Naive thymus-derived CD4-positive, alpha-beta T cell (primary cell): Measurements from ENCODE around the gene PLA2G15. TPM values are rescaled to one million over a fixed set of nuclear protein-coding genes. Genes with fewer than 3 reads are reported as not detected.
A peak's percentile ranks its signal among the peaks of the same experiment; 100 is the strongest.

Experiments
- ATAC-seq: fragments of 150-1000 bp; cut with Tn5 transposase; 2 replicates; pipeline ENCODE4 v1.10.0; 2021; ENCODE audit warnings: mild to moderate bottlenecking, moderate library complexity
- CTCF ChIA-PET: fragments of 350-600 bp; sonication (Branson Sonifier 250); formaldehyde crosslinking; loops from one replicate; lab custom pipeline; 2021; ENCODE audit warnings: antibody characterized with exemption; lab: Charles Lee
- POLR2A ChIA-PET: fragments of 350-600 bp; sonication (Branson Sonifier 250); formaldehyde crosslinking; loops from one replicate; lab custom pipeline; 2021; ENCODE audit warnings: antibody characterized with exemption, inconsistent platforms; lab: Charles Lee
- DNase-seq, 9 donors: peaks; one replicate each; pipeline versions ENCODE4 v3.0.0 to v3.0.0-alpha.2; 2020 to 2022; ENCODE audit warnings: mixed read lengths in 1 of 9
- H3K27ac ChIP-seq: one replicate; pipeline ENCODE4 v1.7.0; 2013; ENCODE audit warnings: mild to moderate bottlenecking, low read depth, low read length, moderate library complexity
- H3K27me3 ChIP-seq, 2 donors: one replicate each; pipeline ENCODE4 v1.7.0; 2013; ENCODE audit warnings: low read length in 2 of 2, mild to moderate bottlenecking in 2 of 2, moderate library complexity in 2 of 2; ENCODE audit not compliant: control insufficient read depth in 2 of 2, insufficient read depth in 2 of 2
- H3K36me3 ChIP-seq, 3 experiments: 1 replicate in 2 of 3; 2 replicates in 1 of 3; pipeline ENCODE4 v1.7.0; 2013; ENCODE audit warnings: low read length in 3 of 3, mild to moderate bottlenecking in 3 of 3, moderate library complexity in 1 of 3; ENCODE audit not compliant: insufficient read depth in 3 of 3, control insufficient read depth in 2 of 3
- H3K4me1 ChIP-seq, 2 donors: one replicate each; pipeline ENCODE4 v1.7.0; 2013; ENCODE audit warnings: low read length in 2 of 2, mild to moderate bottlenecking in 2 of 2, moderate library complexity in 1 of 2; ENCODE audit not compliant: control insufficient read depth in 2 of 2, insufficient read depth in 2 of 2
- H3K4me3 ChIP-seq: 2 replicates; pipeline ENCODE4 v1.7.0; 2013; ENCODE audit warnings: mild to moderate bottlenecking, low read length
- H3K9me3 ChIP-seq, 3 experiments: 1 replicate in 2 of 3; 2 replicates in 1 of 3; pipeline ENCODE4 v1.7.0; 2013; ENCODE audit warnings: low read length in 3 of 3; ENCODE audit not compliant: control insufficient read depth in 2 of 3
- H3K27ac Mint-ChIP-seq, 9 donors: one replicate each; pipeline ENCODE4 v1.8.0; 2020 to 2022; ENCODE audit warnings: mixed read lengths in 9 of 9, mild to moderate bottlenecking in 8 of 9, moderate library complexity in 5 of 9, inconsistent platforms in 2 of 9
- H3K27me3 Mint-ChIP-seq, 5 donors: one replicate each; pipeline ENCODE4 v1.8.0; 2021 to 2022; ENCODE audit warnings: mixed read lengths in 5 of 5, mild to moderate bottlenecking in 1 of 5
- H3K36me3 Mint-ChIP-seq, 5 donors: one replicate each; pipeline ENCODE4 v1.8.0; 2020 to 2022; ENCODE audit warnings: mixed read lengths in 5 of 5, mild to moderate bottlenecking in 3 of 5, inconsistent platforms in 1 of 5
- H3K4me1 Mint-ChIP-seq, 7 donors: one replicate each; pipeline ENCODE4 v1.8.0; 2020 to 2022; ENCODE audit warnings: mixed read lengths in 7 of 7, mild to moderate bottlenecking in 3 of 7, inconsistent platforms in 1 of 7
- H3K4me3 Mint-ChIP-seq, 10 donors: one replicate each; pipeline ENCODE4 v1.8.0; 2020 to 2022; ENCODE audit warnings: mild to moderate bottlenecking in 10 of 10, mixed read lengths in 10 of 10, moderate library complexity in 6 of 10, inconsistent platforms in 2 of 10
- H3K9me3 Mint-ChIP-seq, 11 donors: one replicate each; pipeline ENCODE4 v1.8.0; 2020 to 2022; ENCODE audit warnings: mixed read lengths in 11 of 11, mild to moderate bottlenecking in 4 of 11, inconsistent platforms in 1 of 11, moderate library complexity in 1 of 11
- intact Hi-C, 2 donors: fragments of 100-400 bp; cut with micrococcal nuclease; formaldehyde crosslinking; loops; one replicate each; pipeline ENCODE4 v1.15.1; 2023
- polyA plus RNA-seq, 2 donors: library from polyadenylated mRNA; unstranded; fragments of 300-500 nt; fragmentation: Illumina TruSeq; gene quantifications; one replicate each; pipeline ENCODE4 v1.2.3, GENCODE V29; 2021
- total RNA-seq, 6 experiments: library from RNA in 5 of 6; stranded (reverse) in 5 of 6; gene quantifications; 1 replicate in 5 of 6; 2 replicates in 1 of 6; pipeline ENCODE4 v1.2.3 and lab custom pipeline; 2021 to 2026

Gene PLA2G15
- total and polyA plus RNA-seq, 7 experiments from 2014 or later = 6.8 to 16.8 (median 9.9) TPM

DNA sequence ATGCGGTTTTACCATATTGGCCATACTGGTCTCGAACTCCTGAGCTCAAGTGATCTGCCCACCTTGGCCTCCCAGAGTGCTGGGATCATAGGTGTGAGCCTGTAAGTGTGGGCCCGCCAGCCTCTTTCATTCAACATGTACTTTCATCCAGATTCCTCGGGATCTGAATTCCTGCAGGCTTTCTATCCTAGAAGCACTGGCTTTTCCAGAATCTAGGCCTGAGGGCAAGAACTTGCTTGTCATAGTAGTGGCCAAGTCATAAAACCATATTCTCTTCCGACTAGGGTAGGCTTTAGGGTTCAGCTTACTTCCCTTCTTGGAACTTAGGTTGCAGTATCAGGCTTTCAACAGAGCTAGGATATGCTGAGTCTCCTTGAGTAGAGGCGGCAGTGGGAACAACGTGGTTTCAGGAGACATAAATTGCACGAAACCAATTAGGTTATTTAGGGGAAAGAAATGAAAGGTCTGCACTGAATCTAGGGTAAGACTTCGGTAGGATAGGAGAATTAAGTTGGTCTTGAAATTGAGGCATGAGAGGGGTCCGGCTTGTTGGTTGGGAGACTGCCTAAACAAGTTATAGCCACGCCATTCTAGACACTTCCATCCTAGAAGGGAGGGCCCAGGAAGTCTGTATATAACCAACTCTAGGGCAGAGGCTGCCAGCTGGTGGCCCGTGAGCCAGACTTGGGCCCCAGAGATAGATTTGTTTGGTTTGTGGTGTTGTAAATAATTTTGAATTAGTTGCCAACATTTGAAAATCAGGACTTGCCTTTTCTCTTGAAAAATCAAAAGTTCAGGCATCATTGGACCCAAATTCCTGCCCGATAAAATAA lies 34.8 kb downstream of the PLA2G15 start:
- Mint-ChIP-seq H3K4me1 (peaks cover 54 to 84% (median 75%) of the 10 kb centered on the region in 7 donors), H3K9me3 (peaks cover 0 to 2% (median 0%) of the 10 kb centered on the region in 11 donors), H3K4me3 (peak overlapping the region; percentile 58 to 87 (median 69)), H3K27ac (peak overlapping the region; percentile 84 to 98 (median 91)), H3K36me3 (peaks cover 10 to 54% (median 34%) of the 10 kb centered on the region in 5 donors), H3K27me3 (no peaks in the 10 kb centered on the region)
- Histone ChIP-seq H3K27ac (peak overlapping the region; percentile 68), H3K4me3 (no peak overlapping the region), H3K4me1 (peaks cover 52 to 83% of the 10 kb centered on the region in 2 donors), H3K36me3 (peaks cover 0 to 11% (median 1%) of the 10 kb centered on the region in 3 experiments), H3K27me3 (no peaks in the 10 kb centered on the region), H3K9me3 (no peaks in the 10 kb centered on the region)
- ChIA-PET POLR2A (interaction anchor here (0.6 to 25.4 kb wide), 14 partner anchors 8 to 1704 kb away, joined by 3 to 531 read pairs (median 6); partner anchors contain the start of genes PRMT7, SLC7A6 and SLC7A6OS), CTCF (interaction anchor here (0.7 to 27.4 kb wide), 4 partner anchors 19 to 60 kb away, joined by 3 to 317 read pairs (median 5); partner anchors contain the start of genes PRMT7, SLC7A6 and SLC7A6OS)
- intact Hi-C loops = loop anchor here in 1 of 2 donors (10.0 kb wide), 1 partner anchor 715 kb away; the partner anchor contains the start of gene CTCF
- no peak for ATAC-seq
- DNase-seq = no peak

DNA sequence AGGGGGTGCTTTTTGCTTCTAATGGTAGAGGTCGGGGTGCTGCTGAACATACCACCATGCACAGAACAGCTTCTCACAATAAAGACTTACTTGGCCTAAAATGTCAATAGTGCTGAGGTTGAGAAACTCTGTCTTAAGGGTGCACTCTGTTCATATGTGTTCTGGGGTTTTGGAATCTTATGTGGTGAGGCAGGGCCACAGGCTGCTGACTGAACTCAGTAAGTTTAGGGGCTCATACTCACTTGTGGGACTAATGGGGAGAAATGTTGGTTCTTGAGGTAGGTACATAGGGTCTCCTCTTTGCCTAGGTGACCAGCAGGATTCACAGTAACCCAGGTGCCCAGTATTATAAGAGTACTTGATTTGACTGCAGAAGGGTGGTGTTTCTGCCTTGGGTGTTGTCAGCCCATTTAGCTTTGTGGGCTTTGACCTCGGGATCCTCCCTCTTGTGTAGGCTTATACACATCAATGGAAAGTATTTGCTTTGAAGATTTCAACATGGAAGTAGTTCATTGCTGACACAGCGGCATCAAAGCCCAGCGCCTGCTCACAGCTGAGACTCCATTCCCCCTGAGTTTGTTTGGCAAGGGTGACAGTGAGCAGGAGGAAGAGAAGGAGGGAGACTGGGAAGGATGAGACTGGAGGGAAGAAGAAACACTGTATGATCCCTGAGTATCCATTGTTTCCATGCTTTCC lies 36.3 kb downstream of the PLA2G15 start:
- H3K4me3 Mint-ChIP-seq = peak overlapping the region; percentile 74 to 93 (median 84)
- Histone ChIP-seq H3K36me3 (peaks cover 0 to 9% (median 0%) of the 10 kb centered on the region in 3 experiments), H3K4me3 (peak overlapping the region; percentile 34), H3K9me3 (no peaks in the 10 kb centered on the region), H3K27ac (peak overlapping the region; percentile 68), H3K27me3 (no peaks in the 10 kb centered on the region), H3K4me1 (peaks cover 51 to 85% of the 10 kb centered on the region in 2 donors)
- peaks cover 10 to 51% (median 26%) of the 10 kb centered on the region in 5 donors for H3K36me3 Mint-ChIP-seq
- CTCF ChIA-PET = interaction anchor here (1.0 to 27.4 kb wide), 2 partner anchors 11 to 20 kb away, joined by 3 to 317 read pairs; partner anchors contain the start of gene SLC7A6
- intact Hi-C loops = loop anchor here in 1 of 2 donors (1.0 to 10.0 kb wide), 2 partner anchors 8 to 717 kb away; partner anchors contain the start of gene CTCF
- peak overlapping the region; percentile 81 to 99 (median 90) for H3K27ac Mint-ChIP-seq
- H3K27me3 Mint-ChIP-seq = no peaks in the 10 kb centered on the region
- POLR2A ChIA-PET = interaction anchor here (0.9 to 25.4 kb wide), 8 partner anchors 8 to 41 kb away, joined by 3 to 531 read pairs (median 6); partner anchors contain the start of genes PRMT7, SLC7A6 and SLC7A6OS
- DNase-seq = peak in 7 of 9 donors; percentile 40 to 72 (median 61)
- peaks cover 65 to 84% (median 72%) of the 10 kb centered on the region in 7 donors for H3K4me1 Mint-ChIP-seq
- H3K9me3 Mint-ChIP-seq = peaks cover 0 to 3% (median 0%) of the 10 kb centered on the region in 11 donors
- peak; percentile 70 for ATAC-seq

DNA sequence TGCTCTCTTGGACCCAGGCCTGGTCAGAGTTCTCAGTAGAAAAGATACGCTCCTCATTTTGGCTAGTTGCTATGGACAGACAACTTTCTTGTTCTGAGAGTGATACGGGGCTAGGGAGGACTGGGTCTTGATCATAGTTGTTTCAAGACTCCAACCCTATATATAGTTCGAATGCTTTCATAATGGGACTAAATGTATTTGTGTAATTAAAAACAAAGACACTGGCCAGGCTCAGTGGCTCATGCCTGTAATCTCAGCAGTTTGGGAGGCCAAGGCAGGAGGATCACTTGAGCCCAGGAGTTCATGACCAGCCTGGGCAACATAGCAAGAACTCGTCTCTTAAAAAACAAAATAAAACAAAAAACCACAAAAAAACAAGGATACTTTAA lies 36.9 kb downstream of the PLA2G15 start:
- Histone ChIP-seq H3K4me1 (peaks cover 53 to 85% of the 10 kb centered on the region in 2 donors), H3K4me3 (peak overlapping the region; percentile 34), H3K9me3 (no peaks in the 10 kb centered on the region), H3K27me3 (no peaks in the 10 kb centered on the region), H3K36me3 (peaks cover 0 to 9% (median 0%) of the 10 kb centered on the region in 3 experiments), H3K27ac (peak overlapping the region; percentile 68)
- intact Hi-C loops = loop anchor here in 1 of 2 donors (10.0 kb wide), 1 partner anchor 717 kb away; the partner anchor contains the start of gene CTCF
- ChIA-PET POLR2A (interaction anchor here (0.9 to 25.4 kb wide), 8 partner anchors 7 to 40 kb away, joined by 3 to 531 read pairs (median 6); partner anchors contain the start of genes PRMT7, SLC7A6 and SLC7A6OS), CTCF (interaction anchor here (27.4 kb wide), 1 partner anchor 21 kb away, joined by 317 read pairs; the partner anchor contains the start of gene SLC7A6)
- Mint-ChIP-seq H3K27ac (peak overlapping the region; percentile 81 to 99 (median 90)), H3K27me3 (no peaks in the 10 kb centered on the region), H3K36me3 (peaks cover 10 to 52% (median 27%) of the 10 kb centered on the region in 5 donors), H3K4me3 (peak overlapping the region; percentile 74 to 93 (median 84)), H3K4me1 (peaks cover 68 to 84% (median 74%) of the 10 kb centered on the region in 7 donors), H3K9me3 (peaks cover 0 to 4% (median 0%) of the 10 kb centered on the region in 11 donors)
- DNase-seq (no peak), ATAC-seq (no peak)

DNA sequence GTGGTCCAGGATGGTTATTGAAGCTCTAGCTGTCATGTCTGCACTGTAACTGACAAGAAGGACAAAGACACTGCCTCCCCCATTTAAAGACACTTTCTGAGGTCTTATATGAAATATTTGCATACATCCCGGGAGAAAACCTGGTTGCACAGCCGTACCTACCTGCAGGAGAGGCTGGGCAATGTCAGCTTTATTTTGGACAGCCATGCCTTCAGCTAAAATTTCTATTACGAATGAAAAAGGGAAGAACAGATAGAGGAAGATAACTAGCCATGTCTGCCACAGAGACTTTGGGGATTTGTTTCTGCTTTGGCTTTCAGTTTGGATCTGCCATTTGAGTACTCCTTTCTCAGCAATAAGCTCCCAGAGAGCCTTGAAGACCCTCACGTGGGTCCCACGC lies 38.2 kb downstream of the PLA2G15 start:
- H3K36me3 ChIP-seq = peaks cover 0 to 9% (median 0%) of the 10 kb centered on the region in 3 experiments
- H3K4me1 Mint-ChIP-seq = peaks cover 79 to 91% (median 87%) of the 10 kb centered on the region in 7 donors
- no peaks in the 10 kb centered on the region for H3K9me3 ChIP-seq
- POLR2A ChIA-PET = interaction anchor here (1.1 to 13.7 kb wide), 6 partner anchors 11 to 46 kb away, joined by 3 to 531 read pairs (median 13); partner anchors contain the start of genes PRMT7, SLC7A6 and SLC7A6OS
- H3K27me3 Mint-ChIP-seq = no peaks in the 10 kb centered on the region
- peak overlapping the region; percentile 84 to 92 (median 91) for H3K27ac Mint-ChIP-seq
- CTCF ChIA-PET = interaction anchor here (0.7 to 27.4 kb wide), 6 partner anchors 8 to 44 kb away, joined by 4 to 317 read pairs (median 20); partner anchors contain the start of genes PRMT7, SLC7A6 and SLC7A6OS
- H3K27me3 ChIP-seq = no peaks in the 10 kb centered on the region
- ATAC-seq (no peak), DNase-seq (no peak)
- H3K27ac ChIP-seq = peak overlapping the region; percentile 68
- H3K9me3 Mint-ChIP-seq = peaks cover 0 to 4% (median 0%) of the 10 kb centered on the region in 11 donors
- intact Hi-C loops = loop anchor here in 1 of 2 donors (10.0 kb wide), 1 partner anchor 719 kb away; the partner anchor contains the start of gene CTCF
- peaks cover 66 to 95% of the 10 kb centered on the region in 2 donors for H3K4me1 ChIP-seq
- peaks cover 16 to 63% (median 36%) of the 10 kb centered on the region in 5 donors for H3K36me3 Mint-ChIP-seq
- H3K4me3 ChIP-seq = peak overlapping the region; percentile 62
- H3K4me3 Mint-ChIP-seq = peak overlapping the region; percentile 78 to 93 (median 84)

DNA sequence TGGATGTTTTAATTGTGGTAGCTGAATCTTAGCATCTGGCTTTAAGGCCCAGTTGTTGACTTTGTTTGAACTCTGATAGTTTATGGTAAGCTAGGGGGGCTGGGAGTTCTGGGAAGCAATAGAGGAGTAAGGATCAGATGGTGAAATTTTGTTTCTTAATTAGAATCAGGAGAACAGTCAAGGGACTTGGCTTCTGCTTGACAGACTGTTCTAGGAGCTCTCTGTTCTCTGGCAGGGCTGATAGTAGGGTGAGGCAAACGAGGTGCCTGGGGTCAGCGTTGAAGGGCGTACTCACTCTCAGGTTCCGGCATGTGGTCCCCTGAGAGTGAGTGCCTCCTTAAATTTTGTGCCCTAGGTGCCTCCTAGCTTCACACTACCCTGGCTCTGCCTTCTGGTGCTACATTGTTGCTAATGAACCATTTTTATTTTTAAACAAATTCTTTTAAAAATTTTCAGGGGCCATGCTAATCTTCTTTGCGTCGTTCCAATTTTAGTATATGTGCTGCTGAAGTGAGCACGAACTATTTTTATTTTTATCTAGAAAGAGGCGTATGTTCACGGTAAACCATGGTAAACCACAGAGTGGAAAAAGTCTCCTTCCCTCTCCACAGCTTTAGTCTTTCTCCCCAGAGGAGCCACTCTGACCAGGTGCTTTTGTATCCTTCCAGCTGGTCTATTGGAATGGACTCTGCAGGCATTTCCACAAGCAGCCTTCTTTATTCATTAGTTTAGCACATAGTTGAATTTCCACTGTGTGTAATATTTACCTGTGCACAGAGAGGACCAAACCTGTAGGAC lies 38.8 kb downstream of the PLA2G15 start:
- peak overlapping the region; percentile 68 for H3K27ac ChIP-seq
- Mint-ChIP-seq H3K9me3 (peaks cover 0 to 4% (median 0%) of the 10 kb centered on the region in 11 donors), H3K27me3 (no peaks in the 10 kb centered on the region), H3K4me1 (peaks cover 80 to 97% (median 89%) of the 10 kb centered on the region in 7 donors), H3K4me3 (peak overlapping the region; percentile 78 to 93 (median 84)), H3K27ac (peak overlapping the region; percentile 84 to 92 (median 91)), H3K36me3 (peaks cover 16 to 63% (median 36%) of the 10 kb centered on the region in 5 donors)
- H3K9me3 ChIP-seq = no peaks in the 10 kb centered on the region
- peaks cover 71 to 97% of the 10 kb centered on the region in 2 donors for H3K4me1 ChIP-seq
- peaks cover 0 to 9% (median 0%) of the 10 kb centered on the region in 3 experiments for H3K36me3 ChIP-seq
- intact Hi-C loops = loop anchor here (1.0 to 10.0 kb wide), 2 partner anchors 8 to 719 kb away; partner anchors contain the start of gene CTCF (in 1 of the 2)
- DNase-seq = no peak
- ChIA-PET POLR2A (interaction anchor here (0.8 to 13.7 kb wide), 7 partner anchors 11 to 199 kb away, joined by 3 to 531 read pairs (median 12); partner anchors contain the start of genes NFATC3, PRMT7, SLC7A6 and SLC7A6OS), CTCF (interaction anchor here (0.6 to 27.4 kb wide), 8 partner anchors 8 to 642 kb away, joined by 3 to 317 read pairs (median 12); partner anchors contain the start of genes PRMT7, SLC7A6 and SLC7A6OS)
- H3K4me3 ChIP-seq = peak overlapping the region; percentile 62
- H3K27me3 ChIP-seq = no peaks in the 10 kb centered on the region
- no peak for ATAC-seq
